H9 (cell line): ENCODE measurements around the gene KRTAP5-4. TPM values are rescaled to one million over a fixed set of nuclear protein-coding genes. Genes with fewer than 3 reads are reported as not detected.

Experiments used
- DNase-seq: peaks from one replicate; pipeline ENCODE4 v3.0.0-alpha.2; 2017
- H2AFZ ChIP-seq: one replicate; pipeline ENCODE4 v1.6.1; 2013; ENCODE audit warnings: mild to moderate bottlenecking, low read length, control low read depth, moderate library complexity
- H2AK5ac ChIP-seq: 2 replicates; pipeline ENCODE4 v1.6.1; 2013; ENCODE audit warnings: low read length, control low read depth, mixed read lengths; ENCODE audit not compliant: insufficient read length
- H2BK120ac ChIP-seq: one replicate; pipeline ENCODE4 v1.6.1; 2013; ENCODE audit warnings: low read depth, mild to moderate bottlenecking, low read length, control low read depth, inconsistent platforms; ENCODE audit not compliant: poor library complexity, severe bottlenecking
- H2BK12ac ChIP-seq: 2 replicates; pipeline ENCODE4 v1.6.1; 2013; ENCODE audit warnings: low read length, control low read depth, mixed read lengths, low read depth; ENCODE audit not compliant: insufficient read length
- H2BK15ac ChIP-seq: 2 replicates; pipeline ENCODE4 v1.6.1; 2013; ENCODE audit warnings: low read depth, low read length, control low read depth
- H2BK20ac ChIP-seq: one replicate; pipeline ENCODE4 v1.6.1; 2013; ENCODE audit warnings: low read depth, mild to moderate bottlenecking, low read length, control low read depth, inconsistent platforms; ENCODE audit not compliant: poor library complexity, severe bottlenecking
- H2BK5ac ChIP-seq: 2 replicates; pipeline ENCODE4 v1.6.1; 2013; ENCODE audit warnings: low read length, control low read depth, mixed read lengths; ENCODE audit not compliant: insufficient read length
- H3K14ac ChIP-seq: 2 replicates; pipeline ENCODE4 v1.6.1; 2013; ENCODE audit warnings: low read length, control low read depth; ENCODE audit not compliant: insufficient read depth
- H3K18ac ChIP-seq: 2 replicates; pipeline ENCODE4 v1.6.1; 2013; ENCODE audit warnings: low read depth, mild to moderate bottlenecking, mixed read lengths, low read length, control low read depth; ENCODE audit not compliant: insufficient read length
- H3K23ac ChIP-seq: 2 replicates; pipeline ENCODE4 v1.6.1; 2013; ENCODE audit warnings: low read length, control low read depth, mixed read lengths, low read depth; ENCODE audit not compliant: insufficient read length
- H3K23me2 ChIP-seq: 2 replicates; pipeline ENCODE4 v1.6.1; 2013; ENCODE audit warnings: low read depth, mild to moderate bottlenecking, mixed read lengths, low read length, control low read depth; ENCODE audit not compliant: insufficient read length, poor library complexity, severe bottlenecking
- H3K27ac ChIP-seq: 2 replicates; pipeline ENCODE4 v1.5.1; 2013; ENCODE audit warnings: low read length, control low read depth, mixed read lengths, low read depth; ENCODE audit not compliant: insufficient read length
- H3K27me3 ChIP-seq: 2 replicates; pipeline ENCODE4 v1.6.1; 2013; ENCODE audit warnings: low read length, control low read depth, inconsistent platforms; ENCODE audit not compliant: insufficient read depth
- H3K4ac ChIP-seq: 2 replicates; pipeline ENCODE4 v1.6.1; 2013; ENCODE audit warnings: low read depth, mild to moderate bottlenecking, control low read depth, inconsistent platforms, low read length, moderate library complexity
- H3K4me1 ChIP-seq: 2 replicates; pipeline ENCODE4 v1.6.1; 2013; ENCODE audit warnings: low read length, control low read depth, inconsistent platforms; ENCODE audit not compliant: insufficient read depth
- H3K4me2 ChIP-seq: 2 replicates; pipeline ENCODE4 v1.6.1; 2013; ENCODE audit warnings: low read length, control low read depth, mixed read lengths; ENCODE audit not compliant: insufficient read length, insufficient read depth
- H3K56ac ChIP-seq: 2 replicates; pipeline ENCODE4 v1.6.1; 2013; ENCODE audit warnings: low read depth, mild to moderate bottlenecking, mixed read lengths, low read length, control low read depth; ENCODE audit not compliant: insufficient read length
- H3K79me1 ChIP-seq: 2 replicates; pipeline ENCODE4 v1.6.1; 2013; ENCODE audit warnings: low read depth, mild to moderate bottlenecking, moderate library complexity, low read length, control low read depth, inconsistent platforms; ENCODE audit not compliant: insufficient read depth, poor library complexity, severe bottlenecking
- H3K79me2 ChIP-seq: 2 replicates; pipeline ENCODE4 v1.6.1; 2013; ENCODE audit warnings: low read length, control low read depth, inconsistent platforms; ENCODE audit not compliant: insufficient read depth
- H3K9ac ChIP-seq: 2 replicates; pipeline ENCODE4 v1.6.1; 2013; ENCODE audit warnings: low read length, control low read depth, mixed read lengths; ENCODE audit not compliant: insufficient read length; ENCODE audit errors: extremely low read depth
- H3K9me3 ChIP-seq: one replicate; pipeline ENCODE4 v1.6.1; 2013; ENCODE audit warnings: low read depth, low read length, inconsistent platforms; ENCODE audit not compliant: control insufficient read depth
- H3T11ph ChIP-seq: one replicate; pipeline ENCODE4 v1.6.1; 2013; ENCODE audit warnings: mild to moderate bottlenecking, low read length, control low read depth, inconsistent platforms
- H4K20me1 ChIP-seq: one replicate; pipeline ENCODE4 v1.6.1; 2013; ENCODE audit not compliant: control insufficient read depth, insufficient read length, insufficient read depth
- H4K5ac ChIP-seq: 2 replicates; pipeline ENCODE4 v1.6.1; 2013; ENCODE audit warnings: low read depth, mild to moderate bottlenecking, mixed read lengths, low read length, control low read depth; ENCODE audit not compliant: insufficient read length
- H4K8ac ChIP-seq: replicated peaks from 2 replicates; pipeline ENCODE4 v1.6.1; 2013; ENCODE audit warnings: low read length, control low read depth, mixed read lengths, low read depth; ENCODE audit not compliant: insufficient read length
- H4K91ac ChIP-seq: 2 replicates; pipeline ENCODE4 v1.6.1; 2013; ENCODE audit warnings: low read depth, mild to moderate bottlenecking, moderate library complexity, mixed read lengths, low read length, control low read depth; ENCODE audit not compliant: insufficient read length
- H3K27ac Mint-ChIP-seq, 3 experiments: 2 replicates in 2 of 3; 3 replicates in 1 of 3; pipeline ENCODE4 v1.8.0; 2020 to 2021; ENCODE audit warnings: mixed read lengths in 3 of 3, mild to moderate bottlenecking in 1 of 3, moderate library complexity in 1 of 3
- H3K27me3 Mint-ChIP-seq: 2 replicates; pipeline ENCODE4 v1.8.0; 2021; ENCODE audit warnings: low read depth, mild to moderate bottlenecking, moderate library complexity, mixed read lengths
- H3K36me3 Mint-ChIP-seq, 3 experiments: 2 replicates in 2 of 3; 3 replicates in 1 of 3; pipeline ENCODE4 v1.8.0; 2020 to 2021; ENCODE audit warnings: low read depth in 3 of 3, mixed read lengths in 3 of 3; ENCODE audit not compliant: insufficient read depth in 1 of 3
- H3K4me1 Mint-ChIP-seq, 2 experiments: 2 replicates each; pipeline ENCODE4 v1.8.0; 2020; ENCODE audit warnings: mixed read lengths in 2 of 2
- H3K4me3 Mint-ChIP-seq, 2 experiments: 2 replicates in 1 of 2; 3 replicates in 1 of 2; pipeline ENCODE4 v1.8.0; 2020 to 2021; ENCODE audit warnings: mild to moderate bottlenecking in 2 of 2, mixed read lengths in 2 of 2, moderate library complexity in 1 of 2
- H3K9me3 Mint-ChIP-seq, 2 experiments: 2 replicates in 1 of 2; 3 replicates in 1 of 2; pipeline ENCODE4 v1.8.0; 2020; ENCODE audit warnings: mild to moderate bottlenecking in 2 of 2, mixed read lengths in 2 of 2, moderate library complexity in 1 of 2
- CTCF ChIP-seq: fragments of 200-600 bp; sonication (generic); conservative IDR thresholded peaks from 3 replicates; pipeline ENCODE4 v1.8.0; 2021; ENCODE audit warnings: antibody characterized with exemption, mild to moderate bottlenecking
- WGBS: extraction: QIAGEN DNeasy Blood & Tissue Kit; methylation state at CpG from one replicate; pipeline ENCODE4 v1.1.7; 2013; ENCODE audit warnings: missing lambda C conversion rate, low lambda C conversion rate, mixed read lengths; ENCODE audit not compliant: insufficient read length; ENCODE audit errors: extremely low coverage; 5-methylcytosine and 5-hydroxymethylcytosine counted together
- total RNA-seq: library from RNA; stranded (reverse); gene quantifications from 2 replicates; pipeline ENCODE4 v1.2.1, GENCODE V29; 2021

The KRTAP5-4 gene
- total RNA-seq, 1 experiment from 2014 or later, result not detected

GRCh38 chr11:1655168-1656060 lies 33.5 kb upstream of the KRTAP5-4 start:
- DNase-seq, result no peak
- Histone ChIP-seq H2BK12ac (no peak overlapping the region), H2BK5ac (no peak overlapping the region), H3K14ac (no peak overlapping the region), H3K4me2 (no peak overlapping the region), H3K27ac (no peak overlapping the region), H3K23me2 (no peaks in the 10 kb centered on the region), H4K5ac (no peak overlapping the region), H4K91ac (no peak overlapping the region), H3K9me3 (no peaks in the 10 kb centered on the region), H3K23ac (no peak overlapping the region), H3T11ph (no peak overlapping the region), H3K79me2 (no peaks in the 10 kb centered on the region), H4K20me1 (no peaks in the 10 kb centered on the region), H2AFZ (no peak overlapping the region), H2BK20ac (no peak overlapping the region), H3K4me1 (no peaks in the 10 kb centered on the region), H3K18ac (no peak overlapping the region), H3K79me1 (no peaks in the 10 kb centered on the region), H3K56ac (no peak overlapping the region), H4K8ac (no peak overlapping the region), H2BK15ac (no peak overlapping the region), H2BK120ac (no peak overlapping the region), H3K4ac (no peak overlapping the region), H3K9ac (no peak overlapping the region), H3K27me3 (no peaks in the 10 kb centered on the region; the same call in 1 of the 2 replicates), H2AK5ac (no peak overlapping the region)
- H3K27me3 Mint-ChIP-seq, result peaks cover 49% of the 10 kb centered on the region
- no CpG with 5 or more reads among the region's 26 CpGs for WGBS
- no peak overlapping the region for H3K4me3 Mint-ChIP-seq
- H3K9me3 Mint-ChIP-seq, result no peaks in the 10 kb centered on the region
- H3K36me3 Mint-ChIP-seq, result no peaks in the 10 kb centered on the region
- TF ChIP-seq CTCF, result no peak
- H3K4me1 Mint-ChIP-seq, result peaks cover 4 to 9% of the 10 kb centered on the region in 2 experiments; a peak in 3 of 4 replicates
- no peak overlapping the region for H3K27ac Mint-ChIP-seq
